GM18511 (cell line): ENCODE results near the gene C10orf62.
"Not testable (repeated sequence)": the region's sequence is repeated elsewhere in the genome, so short reads cannot be mapped to it uniquely, and the experiment has no call there.

Experiments
- ATAC-seq: cut with Tn5 transposase; IDR thresholded peaks from one replicate; pipeline ENCODE4 v1.9.1; 2021; ENCODE audit warnings: mild to moderate bottlenecking, moderate library complexity; ENCODE audit not compliant: unreplicated experiment

The C10orf62 gene

GRCh38 chr10:97564776-97565175 is 24.7 kb upstream of the C10orf62 start:
- ATAC-seq: no peak

- no peak for ATAC-seq
Observed at GRCh38 chr10:97566336-97566996, 23.1 kb upstream of the C10orf62 start.

GRCh38 chr10:97567891-97568290 is 21.6 kb upstream of the C10orf62 start:
- ATAC-seq: no peak

GRCh38 chr10:97570146-97570788 is 19.3 kb upstream of the C10orf62 start:
- no peak for ATAC-seq

DNA sequence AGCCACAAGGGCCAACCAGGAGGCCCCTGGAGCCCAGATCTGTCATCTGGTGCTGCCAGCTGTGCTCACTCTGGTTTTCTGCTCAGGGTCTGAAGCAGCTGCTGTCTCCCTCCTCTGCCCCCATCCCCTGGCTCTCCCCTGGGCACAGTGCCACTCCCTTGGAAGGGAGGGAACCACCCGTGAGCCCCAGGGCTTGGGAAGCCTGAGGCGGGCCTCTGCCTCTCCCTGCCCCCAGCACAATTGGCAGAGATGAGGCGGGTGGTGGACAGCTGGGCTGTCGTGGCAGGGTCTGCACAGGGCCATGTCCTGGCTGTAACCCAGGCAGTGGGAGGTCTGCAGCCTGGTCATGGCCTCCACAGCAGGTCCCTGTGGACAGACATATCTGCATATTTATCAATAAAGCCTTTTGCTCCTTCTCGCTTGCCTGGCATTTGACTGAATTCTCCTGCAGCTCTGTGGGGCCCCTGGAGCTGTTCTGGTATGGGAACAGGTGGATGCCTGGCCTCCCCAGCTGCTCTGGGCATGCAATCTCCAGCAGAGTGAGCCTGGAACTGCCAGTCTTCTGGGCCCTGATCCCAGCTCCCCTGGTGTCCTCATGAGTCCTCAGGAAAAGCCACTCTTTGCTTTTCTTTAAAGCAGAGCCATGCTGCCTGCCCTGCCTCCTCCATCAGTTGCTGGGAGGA is 18.6 kb upstream of the C10orf62 start:
- no peak for ATAC-seq

GRCh38 chr10:97571622-97572021 is 17.9 kb upstream of the C10orf62 start:
- ATAC-seq: no peak

DNA sequence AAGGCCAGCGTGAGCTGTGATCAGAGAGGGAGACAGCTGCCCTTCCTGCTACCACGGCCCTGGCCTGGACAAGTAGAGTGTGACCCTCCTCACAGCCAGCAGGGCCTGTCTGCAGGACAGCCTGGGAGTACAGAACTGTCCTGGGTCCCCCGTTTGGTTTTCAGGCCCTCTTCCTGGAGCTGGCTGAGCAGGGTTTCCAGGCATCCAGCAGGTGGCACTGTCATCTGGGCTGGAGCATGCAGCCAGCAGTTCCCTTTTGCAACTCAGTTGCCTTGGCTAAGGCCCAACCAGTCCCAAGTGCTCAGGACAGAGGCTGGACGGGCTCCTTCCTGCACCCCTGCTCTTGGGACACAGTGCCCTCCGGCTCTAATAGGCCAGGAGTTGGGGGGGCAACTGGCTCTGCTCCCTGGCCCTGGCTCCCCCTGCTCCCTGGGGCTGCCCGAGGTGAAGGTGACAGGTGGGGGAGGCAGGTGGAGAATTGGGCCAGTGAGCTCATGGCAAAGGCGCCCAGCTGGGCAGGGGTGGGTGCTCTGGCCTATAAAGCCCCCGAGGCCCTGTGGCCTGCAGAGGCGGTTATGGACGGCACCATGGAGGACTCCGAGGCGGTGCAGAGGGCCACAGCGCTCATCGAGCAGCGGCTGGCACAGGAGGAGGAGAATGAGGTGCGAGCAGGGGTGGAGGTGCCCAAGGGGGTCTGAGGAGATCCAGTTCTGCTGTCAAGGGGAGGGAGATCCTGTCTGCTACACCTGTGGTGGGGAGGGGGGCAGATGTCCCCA is 17.1 kb upstream of the C10orf62 start, which contains the start of gene ANKRD2:
ANKRD2 (plus strand) TSS at position 566 of the 776 bp plus-strand sequence; CDS start at position 576, 10 bp downstream.
- peak; percentile 80 for ATAC-seq

DNA sequence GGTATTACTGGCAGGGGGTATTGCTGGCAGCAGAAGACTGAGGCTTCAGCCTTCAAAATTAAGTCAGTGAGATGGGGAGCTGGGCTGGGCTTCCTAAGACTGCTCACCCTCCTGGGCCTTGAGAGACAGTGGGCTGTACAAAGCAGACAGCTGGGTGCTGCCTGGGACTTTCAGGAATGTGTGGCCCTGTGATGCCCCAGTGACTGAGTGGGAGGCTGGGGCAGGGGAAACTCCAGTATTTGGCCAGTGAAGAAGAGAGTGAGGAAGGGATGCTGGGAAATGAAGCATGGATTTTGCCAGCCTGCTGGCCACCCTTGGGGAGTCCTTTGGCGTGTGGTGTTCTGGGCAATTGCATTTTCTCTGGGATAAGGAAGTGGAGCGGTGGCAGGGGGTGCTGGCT is 16.5 kb upstream of the C10orf62 start:
- ATAC-seq: no peak

DNA sequence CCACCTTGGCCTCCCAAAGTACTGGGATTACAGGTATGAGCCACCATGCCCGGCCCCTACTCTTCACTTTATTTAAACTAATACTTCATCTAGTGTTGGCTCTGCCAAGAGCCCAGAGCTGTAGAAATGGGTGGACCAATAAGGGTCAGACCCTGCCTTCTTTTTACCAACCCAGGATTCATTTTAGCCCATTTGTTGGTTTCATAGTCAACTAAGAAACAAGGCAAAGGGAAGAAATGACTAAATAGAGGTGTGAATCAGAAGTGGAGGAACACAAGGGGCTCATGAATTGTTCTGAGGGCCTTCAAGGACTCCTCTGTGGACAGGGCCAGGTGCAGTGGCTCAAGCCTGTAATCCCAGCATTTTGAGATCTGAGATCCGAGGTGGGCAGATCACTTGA is 15.8 kb upstream of the C10orf62 start:
- no peak for ATAC-seq

DNA sequence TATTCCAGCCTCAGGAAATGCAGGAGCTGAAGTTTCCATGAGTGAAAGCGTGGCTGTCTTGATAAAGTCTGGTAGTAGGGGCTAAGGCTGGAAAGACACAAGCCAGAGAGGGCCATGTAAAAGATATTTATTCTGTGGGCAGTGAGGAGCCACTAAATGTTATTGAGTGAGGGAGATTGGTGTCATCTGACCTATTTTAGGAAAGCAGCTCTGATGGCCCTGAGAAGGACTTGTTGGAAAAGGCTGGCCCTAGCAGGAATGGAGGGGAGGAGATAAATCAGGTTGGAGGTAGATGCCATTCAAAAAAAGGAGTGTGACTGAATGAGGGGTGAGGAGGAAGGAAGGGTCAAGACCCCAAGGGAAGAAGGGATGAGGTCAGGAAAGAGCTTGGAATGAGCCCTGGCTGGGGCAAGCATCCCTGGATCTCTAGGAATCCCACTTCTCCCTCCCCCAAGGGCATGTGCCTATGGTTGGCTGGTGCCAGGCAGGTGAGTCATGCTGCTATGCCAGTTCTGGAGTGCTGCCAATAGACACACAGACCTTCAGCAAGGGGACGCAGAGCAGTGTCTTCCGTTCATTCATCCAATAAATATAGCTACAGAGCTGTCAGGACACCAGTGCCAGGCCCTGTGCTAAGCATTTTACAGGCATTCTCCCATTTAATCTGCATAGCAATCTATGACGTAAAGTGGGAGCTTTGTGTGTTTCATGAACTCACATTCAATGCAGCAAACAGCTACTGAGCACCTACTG is 15.0 kb upstream of the C10orf62 start:
- no peak for ATAC-seq

DNA sequence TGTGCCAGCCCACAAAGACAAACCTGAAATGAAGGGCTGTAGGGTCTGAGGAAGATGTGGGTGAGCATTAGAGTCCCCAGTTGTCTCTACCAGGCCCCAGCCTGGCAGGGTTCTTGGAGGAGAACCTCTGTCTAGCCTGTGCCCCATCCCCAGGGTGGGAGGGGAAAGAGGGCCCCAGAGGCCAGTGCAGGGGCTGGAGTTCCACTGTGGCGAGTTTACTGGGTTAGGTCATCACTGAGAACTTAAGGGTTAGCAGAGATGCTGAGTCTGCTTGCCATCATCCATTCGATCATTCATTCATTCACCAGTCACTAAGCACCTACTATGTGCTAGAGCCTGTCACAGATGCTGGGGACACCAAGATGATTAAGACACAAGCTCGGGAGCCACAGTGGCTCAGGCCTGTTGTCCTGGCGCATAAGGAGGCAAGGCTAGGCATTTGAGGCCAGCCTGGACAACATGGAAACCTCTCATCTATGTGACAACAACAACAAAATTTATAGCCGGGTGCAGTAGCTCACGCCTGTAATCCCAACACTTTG is 14.3 kb upstream of the C10orf62 start:
- ATAC-seq: no peak

- not testable (repeated sequence) for ATAC-seq
Observed at GRCh38 chr10:97576487-97576886, 13.0 kb upstream of the C10orf62 start.

GRCh38 chr10:97577701-97578100 is 11.8 kb upstream of the C10orf62 start:
- no peak for ATAC-seq

DNA sequence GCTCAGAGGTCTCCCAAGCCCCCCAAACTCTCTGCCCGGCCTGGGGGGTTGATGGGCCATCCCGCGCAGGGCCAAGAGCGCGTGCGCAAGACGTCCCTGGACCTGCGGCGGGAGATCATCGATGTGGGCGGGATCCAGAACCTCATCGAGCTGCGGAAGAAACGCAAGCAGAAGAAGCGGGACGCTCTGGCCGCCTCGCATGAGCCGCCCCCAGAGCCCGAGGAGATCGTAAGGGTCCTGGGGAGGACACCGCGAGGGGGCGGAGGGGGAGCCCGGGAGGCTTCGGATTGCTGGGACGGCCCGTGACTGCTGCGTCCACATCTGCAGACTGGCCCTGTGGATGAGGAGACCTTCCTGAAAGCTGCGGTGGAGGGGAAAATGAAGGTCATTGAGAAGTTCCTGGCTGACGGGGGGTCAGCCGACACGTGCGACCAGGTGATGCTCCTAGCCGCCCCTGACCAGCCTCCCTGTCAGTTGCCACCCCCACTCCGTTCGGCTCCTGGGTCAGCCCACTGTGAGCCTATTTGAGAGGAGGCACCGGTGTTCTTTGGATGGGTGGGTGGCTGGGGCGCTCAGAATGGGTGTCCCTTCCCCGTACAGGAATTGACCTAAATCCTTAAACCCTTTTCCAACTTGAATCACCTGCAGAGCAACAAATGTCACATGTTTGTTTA is 11.2 kb upstream of the C10orf62 start:
- ATAC-seq: no peak

DNA sequence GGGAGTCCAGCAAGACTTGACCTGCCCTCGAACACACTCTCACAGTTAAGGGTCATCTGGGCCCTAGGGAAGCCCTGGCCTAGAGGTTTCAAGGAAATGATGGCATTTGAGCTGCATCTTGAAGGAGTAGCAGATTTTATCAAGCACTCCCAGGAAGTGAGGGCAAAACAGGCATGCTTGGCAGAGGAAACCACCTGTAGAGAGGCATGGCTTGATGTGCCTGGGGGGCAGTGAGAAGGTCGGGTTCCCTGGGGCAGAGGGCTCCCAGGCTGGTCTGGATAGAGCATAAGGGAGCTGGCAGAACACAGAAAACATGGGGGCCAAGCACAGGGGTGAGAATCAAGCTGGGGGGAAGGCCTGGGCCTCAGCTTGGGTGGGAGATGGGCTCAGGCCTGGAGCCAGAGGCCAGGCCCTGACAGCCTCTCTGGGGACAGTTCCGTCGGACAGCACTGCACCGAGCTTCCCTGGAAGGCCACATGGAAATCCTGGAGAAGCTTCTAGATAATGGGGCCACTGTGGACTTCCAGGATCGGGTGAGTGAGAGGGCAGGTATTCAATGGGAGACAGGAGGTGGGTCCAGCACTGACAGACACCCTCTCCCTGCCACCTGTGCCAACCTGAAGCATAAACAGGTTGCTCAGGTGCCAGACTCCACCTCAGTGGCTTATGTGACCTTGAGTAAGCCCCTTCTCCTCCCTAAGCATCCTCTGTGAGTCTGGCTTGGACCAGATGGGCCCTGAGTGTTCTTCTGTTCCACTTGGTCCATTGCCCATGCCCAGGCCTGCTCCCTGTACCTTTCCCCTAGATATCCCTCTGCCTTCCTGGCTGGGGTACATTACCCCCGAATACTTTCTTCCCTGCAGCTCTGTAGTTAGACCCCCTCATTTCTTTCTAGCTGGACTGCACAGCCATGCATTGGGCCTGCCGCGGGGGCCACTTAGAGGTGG is 8.8 kb upstream of the C10orf62 start:
- no peak for ATAC-seq

DNA sequence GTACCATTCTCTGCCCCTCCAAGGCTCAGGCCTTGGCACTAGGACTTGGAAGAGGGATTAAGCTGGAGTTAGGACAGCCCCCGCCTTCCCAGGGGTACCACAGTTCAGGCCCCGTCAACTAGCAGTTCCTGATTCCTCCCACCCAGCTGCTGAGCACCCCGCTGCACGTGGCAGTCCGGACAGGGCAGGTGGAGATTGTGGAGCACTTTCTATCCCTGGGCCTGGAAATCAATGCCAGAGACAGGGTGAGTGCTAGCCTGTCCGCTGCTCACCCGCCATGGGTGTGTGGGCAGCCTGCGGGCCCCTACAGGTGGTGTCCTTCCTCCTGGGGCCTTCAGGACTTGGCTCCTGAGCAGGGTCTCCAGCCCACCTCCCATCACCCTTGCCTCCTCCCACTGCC is 7.4 kb upstream of the C10orf62 start:
- ATAC-seq: no peak

GRCh38 chr10:97583476-97583875 is 6.0 kb upstream of the C10orf62 start:
- no peak for ATAC-seq

DNA sequence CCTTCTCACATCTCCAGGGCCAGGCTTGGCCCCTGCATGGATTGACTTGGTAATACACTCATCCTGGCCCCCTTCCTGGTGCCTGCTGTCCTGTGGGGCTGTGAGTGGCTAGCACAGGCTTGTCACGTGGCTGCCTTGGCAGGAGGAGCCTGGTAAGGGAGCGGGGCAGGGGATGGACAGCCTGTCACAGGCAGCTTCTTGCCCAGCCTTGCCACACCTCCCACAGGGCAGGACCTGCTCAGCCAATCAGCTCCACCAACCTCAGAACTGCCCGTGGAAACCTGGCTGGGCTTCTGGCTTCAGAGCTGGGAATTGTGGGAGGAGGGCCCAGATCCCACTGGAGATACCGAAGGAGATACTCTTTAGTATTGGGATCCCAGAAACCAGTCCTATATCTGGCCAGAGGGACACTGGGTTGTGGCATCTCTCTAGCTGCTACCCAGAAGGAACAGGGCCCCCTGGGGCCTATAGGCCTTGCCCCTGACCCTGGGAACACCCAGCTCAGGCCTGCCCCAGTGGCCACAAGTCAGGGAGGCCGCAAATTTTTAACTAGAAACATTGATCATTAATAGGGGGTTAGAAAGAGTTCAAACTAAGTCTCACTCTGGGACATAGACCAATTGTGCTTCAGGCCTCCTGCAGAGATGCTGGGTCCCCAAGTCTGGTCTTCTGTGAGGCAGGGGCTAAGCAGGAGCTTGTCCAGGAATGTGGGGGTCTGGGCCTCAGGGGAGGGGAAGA is 5.3 kb upstream of the C10orf62 start, which contains the start of gene HOGA1:
HOGA1 (plus strand) TSS at position 330 of the 738 bp plus-strand sequence; CDS start at position 645, 315 bp downstream.
- peak; percentile 86 for ATAC-seq
